Measurements from ENCODE around the gene ASCC1.

GRCh38 chr10:72158176-72158575 is 57.9 kb downstream of the ASCC1 start:
- TF ChIP-seq CTCF (IDR thresholded peaks at IDR 0.05 in 8 of 11, conservative IDR thresholded peaks at IDR 0.05 in 3 of 11) (no peak), POLR2A (IDR thresholded peaks at IDR 0.05) (no peak)

Measured in spleen (tissue), 7 donors.